RKO (cell line): ENCODE results near the gene ZIC2.
"Not testable (repeated sequence)": the region's sequence is repeated elsewhere in the genome, so short reads cannot be mapped to it uniquely, and the experiment has no call there.

Experiments
- DNase-seq: peaks from one replicate; pipeline ENCODE4 v3.0.0-alpha.2; 2016; ENCODE audit warnings: low spot score

Gene ZIC2

GRCh38 chr13:100019780-100020356 is 38.3 kb downstream of the ZIC2 start:
- no peak for DNase-seq

GRCh38 chr13:100022798-100023197 is 41.2 kb downstream of the ZIC2 start:
- DNase-seq: no peak

DNA sequence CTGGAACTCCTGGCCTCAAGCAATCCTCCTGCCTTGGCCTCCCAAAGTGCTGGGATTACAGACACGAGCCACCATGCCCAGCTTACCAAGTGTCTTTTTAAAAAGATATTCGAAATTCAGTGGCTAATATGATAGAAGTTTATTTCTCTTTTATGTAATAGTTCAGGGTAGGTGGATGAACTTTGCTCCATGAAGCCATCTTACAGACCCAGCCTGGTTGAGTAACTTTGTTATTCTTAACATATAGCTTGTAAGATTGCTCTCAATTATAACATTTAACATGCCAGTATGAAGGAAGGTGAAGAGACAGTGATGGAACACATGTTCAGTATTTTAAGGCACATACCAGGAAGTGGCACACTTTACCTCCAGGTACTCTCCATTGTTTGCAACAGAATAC is 42.4 kb downstream of the ZIC2 start:
- DNase-seq: no peak

GRCh38 chr13:100029933-100030332 is 48.3 kb downstream of the ZIC2 start:
- DNase-seq: no peak

GRCh38 chr13:100032642-100033041 is 51.1 kb downstream of the ZIC2 start:
- not testable (repeated sequence) for DNase-seq

DNA sequence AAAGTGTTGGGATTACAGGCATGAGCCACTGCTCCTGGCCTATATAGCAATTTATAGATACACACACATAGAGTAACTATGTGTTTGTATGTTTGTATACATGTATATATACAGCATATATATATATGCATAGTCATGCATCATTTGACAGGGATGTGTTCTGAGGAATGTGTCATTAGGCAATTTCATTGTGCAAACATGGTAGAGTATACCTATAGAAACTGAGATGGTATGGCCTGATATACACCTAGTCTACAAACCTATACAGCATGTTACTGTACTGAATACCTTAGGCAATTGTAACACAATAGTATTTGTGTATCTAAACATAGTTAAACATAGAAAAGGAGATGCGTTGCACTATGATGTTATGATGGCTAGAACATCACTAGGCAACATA is 54.4 kb downstream of the ZIC2 start:
- no peak for DNase-seq
